ENCODE data around the gene SSTR4.
A peak's percentile ranks its signal among the peaks of the same experiment; 100 is the strongest.

Gene SSTR4

GRCh38 chr20:23046431-23046830, 11.3 kb downstream of the SSTR4 start:
- no peak for DNase-seq

GRCh38 chr20:23047001-23047737, 12.1 kb downstream of the SSTR4 start:
- DNase-seq: no peak

- no peak for DNase-seq
Measured at GRCh38 chr20:23047738-23048214, 12.7 kb downstream of the SSTR4 start.

- peak; percentile 57 for DNase-seq
Measured at GRCh38 chr20:23048283-23049200, 13.4 kb downstream of the SSTR4 start.

DNA sequence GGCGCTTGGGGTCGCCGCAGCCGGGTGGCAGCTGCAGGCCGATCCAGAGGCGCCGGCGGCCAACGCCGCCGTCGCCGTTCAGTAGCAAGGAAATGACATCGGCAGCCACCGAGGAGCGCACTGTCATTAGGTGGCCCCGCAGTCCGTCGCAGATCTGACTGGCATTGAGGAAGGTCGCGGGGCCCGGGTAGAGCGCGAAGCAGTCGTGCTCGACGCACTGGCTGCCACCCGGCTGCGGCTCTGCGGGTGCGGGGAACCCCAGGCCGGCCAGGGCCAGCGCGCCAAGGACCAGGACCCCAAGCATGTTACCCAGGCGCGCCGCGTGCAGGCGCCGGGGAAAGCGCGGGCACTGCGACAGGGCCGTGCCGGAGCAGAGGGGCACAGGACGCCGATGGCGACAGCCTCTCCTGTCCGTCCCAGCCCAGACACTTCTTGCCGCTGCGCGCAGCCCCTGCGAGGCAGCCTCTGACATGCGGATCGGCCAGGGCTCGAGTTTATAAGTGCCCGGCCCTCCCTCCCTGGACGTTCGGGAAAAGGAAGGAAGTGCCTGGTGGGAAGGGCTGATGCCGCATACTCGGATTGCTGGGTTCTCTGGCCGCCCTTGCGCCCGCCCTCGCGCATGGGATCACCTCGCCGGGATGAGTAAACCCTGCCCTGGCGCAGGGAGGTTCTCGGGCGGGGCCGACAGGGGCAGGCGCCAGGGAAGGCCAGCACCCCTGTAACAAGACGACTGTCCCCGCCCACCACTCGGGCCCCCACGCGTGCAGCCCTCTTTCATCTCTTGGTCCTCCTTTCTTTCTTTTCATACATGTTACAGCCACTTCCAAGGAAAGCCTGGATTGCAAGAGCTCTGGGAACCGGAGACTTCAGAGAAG, 14.3 kb downstream of the SSTR4 start, which contains the start of gene THBD:
Gene THBD, minus strand, starts transcription at position 472 of the 875 bp plus-strand sequence. Its CDS starts 168 bp downstream, at position 304.
- peak; percentile 42 for DNase-seq

DNA sequence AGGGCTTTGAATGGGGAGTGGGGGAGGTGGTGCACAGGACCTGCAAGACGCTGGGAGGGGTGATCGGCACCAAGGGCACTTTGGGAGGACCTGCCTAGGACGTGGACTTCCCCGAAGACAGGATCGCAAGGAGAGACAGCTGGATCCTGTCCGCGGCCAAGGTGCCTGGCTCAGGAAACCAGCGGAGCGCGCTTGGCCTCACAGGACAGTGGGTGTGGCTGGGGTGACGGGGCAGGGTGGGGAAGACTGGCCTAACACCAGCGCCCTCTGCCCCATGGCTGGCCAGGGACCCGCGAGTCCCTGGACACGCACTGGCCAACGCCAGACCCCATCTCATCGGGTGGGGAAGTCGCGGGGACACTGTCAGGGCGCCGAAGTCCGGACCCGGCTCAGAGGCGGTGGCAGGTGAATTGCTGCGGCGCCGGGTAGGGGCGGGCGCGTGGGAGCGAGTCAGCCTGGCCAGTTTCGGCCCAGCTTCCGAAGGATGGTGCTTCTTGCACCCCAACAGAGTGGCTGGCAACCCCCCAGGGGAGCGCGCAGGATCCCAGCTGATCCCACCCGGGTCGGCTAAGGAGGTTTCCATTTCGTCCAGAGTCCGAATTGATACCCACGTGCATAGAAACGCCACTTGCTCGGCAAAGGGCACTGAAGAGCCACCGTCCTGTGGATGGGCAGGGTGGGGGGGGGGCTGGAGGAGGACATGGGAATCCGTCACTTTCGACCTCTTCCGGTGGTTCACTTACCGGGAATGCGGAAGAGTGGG, 15.1 kb downstream of the SSTR4 start:
- peak; percentile 41 for DNase-seq

DNA sequence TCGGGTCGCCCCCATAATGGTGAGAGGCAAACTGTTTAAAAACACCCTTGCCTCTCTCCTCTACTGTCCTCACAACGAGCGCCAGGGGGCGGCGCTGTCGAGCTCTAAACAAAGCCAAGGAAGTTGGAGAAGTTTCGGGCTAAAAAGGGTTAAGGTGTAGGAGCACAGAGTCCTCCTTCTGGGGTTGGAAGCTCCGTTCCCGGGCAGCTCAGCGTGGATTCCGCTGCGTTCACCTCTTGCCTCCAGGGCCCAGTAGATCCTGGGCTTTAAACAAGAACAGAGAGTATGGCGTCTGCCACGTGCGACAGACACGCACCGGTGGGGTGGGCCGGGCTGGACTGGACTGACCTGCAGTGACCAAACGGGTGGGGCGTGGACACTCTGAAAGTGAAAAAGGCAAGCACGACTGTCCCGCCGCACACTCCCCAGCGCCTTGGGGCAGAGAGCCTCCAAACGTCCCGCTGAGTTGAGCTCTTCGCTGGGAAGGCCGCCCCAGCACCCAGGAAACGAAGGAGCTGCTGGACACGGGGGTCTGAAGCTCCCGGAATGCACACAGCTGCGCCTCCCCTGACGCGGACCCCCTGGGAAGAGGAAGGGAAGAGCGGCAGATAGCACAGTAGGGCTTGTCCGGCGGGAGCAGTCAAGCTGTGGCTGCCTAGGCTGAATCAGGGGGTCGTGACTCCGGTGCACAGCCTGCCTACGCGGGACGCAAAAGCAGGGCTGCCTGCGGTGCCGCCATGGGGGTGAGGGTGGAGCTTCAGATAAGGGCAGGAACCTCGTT, 15.9 kb downstream of the SSTR4 start:
- peak; percentile 47 for DNase-seq

GRCh38 chr20:23052904-23053303, 17.8 kb downstream of the SSTR4 start:
- DNase-seq: no peak

- no peak for DNase-seq
Measured at GRCh38 chr20:23058240-23058639, 23.1 kb downstream of the SSTR4 start.

DNA sequence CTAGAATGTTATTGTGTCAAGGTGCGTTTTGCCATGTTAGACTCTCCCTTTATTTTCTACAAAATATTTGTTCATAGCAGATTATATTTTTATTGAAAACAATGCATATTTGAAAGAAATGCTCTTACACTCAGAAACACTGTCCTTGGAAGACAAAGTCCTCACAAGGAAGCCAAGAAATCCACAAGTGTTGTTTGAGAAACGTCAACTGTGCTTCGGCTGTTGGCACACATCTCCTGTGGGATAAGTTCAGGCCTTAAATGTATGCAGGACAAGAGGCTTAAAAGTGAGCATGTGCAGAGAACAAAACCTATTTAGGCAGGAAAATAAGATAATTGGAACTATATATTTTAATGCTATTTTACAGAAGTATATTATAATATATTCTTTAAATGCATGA, 23.9 kb downstream of the SSTR4 start:
- no peak for DNase-seq

- no peak for DNase-seq
Measured at GRCh38 chr20:23059846-23060245, 24.7 kb downstream of the SSTR4 start.

DNA sequence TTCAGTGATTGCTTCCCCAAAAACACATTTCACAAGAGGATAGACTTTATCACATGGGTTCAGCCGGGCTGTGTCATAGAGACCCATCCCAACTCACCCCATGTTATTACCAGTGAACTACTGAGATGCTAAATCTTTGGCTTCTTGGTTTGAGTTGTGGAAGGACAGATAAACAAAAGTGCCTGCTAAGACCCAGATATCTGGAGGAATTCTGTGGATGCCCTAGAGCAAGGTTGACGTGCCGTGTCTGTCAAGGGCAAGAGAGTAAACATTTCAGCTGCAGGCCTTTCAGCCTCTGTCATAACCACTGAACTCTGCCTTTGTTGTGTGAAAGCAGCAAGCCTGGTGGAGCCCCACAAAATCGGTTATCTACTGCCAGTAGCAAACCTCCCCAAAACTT, 25.5 kb downstream of the SSTR4 start:
- DNase-seq: no peak

GRCh38 chr20:23061262-23061661, 26.1 kb downstream of the SSTR4 start:
- DNase-seq: no peak

- no peak for DNase-seq
Measured at GRCh38 chr20:23061734-23062561, 26.8 kb downstream of the SSTR4 start.

DNA sequence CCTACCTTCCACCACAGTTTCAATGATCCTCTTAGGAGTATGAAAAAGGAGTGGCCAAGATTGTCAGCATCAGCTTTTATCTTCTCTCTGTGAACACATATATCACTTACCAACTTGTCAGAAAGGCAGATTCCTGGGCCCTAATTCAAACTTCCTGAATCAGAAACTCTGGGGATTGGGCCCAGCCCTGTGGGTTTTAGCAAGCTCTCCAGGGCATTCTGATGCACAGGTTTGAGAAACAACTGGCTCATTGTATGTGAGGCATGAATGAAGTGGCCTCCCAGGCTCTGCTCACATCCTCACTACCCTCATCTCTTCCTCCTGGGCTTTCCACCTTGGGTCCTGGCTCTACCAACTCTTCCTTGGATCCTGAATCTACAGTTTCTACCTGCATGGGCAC, 27.5 kb downstream of the SSTR4 start:
- no peak for DNase-seq

DNA sequence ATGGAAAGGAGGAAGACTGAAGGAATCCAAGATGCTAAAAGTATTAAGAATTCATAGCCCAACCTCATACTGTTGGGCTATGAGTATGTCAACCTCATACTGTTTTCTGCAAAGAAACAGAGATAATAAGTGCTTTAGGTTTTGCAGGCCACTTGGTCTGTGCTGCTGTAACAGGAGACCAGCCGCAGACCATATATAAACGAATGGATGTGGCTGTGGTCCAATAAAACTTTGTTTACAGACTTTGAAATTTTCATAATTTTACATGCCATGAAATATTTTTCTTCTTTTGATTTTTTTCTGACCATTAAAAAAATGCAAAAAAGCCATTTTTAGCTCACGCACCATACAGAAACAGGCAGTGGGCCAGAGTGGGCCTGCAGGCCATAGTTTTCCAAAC, 28.1 kb downstream of the SSTR4 start:
- no peak for DNase-seq

- DNase-seq: no peak
Measured at GRCh38 chr20:23063581-23063980, 28.5 kb downstream of the SSTR4 start.

DNA sequence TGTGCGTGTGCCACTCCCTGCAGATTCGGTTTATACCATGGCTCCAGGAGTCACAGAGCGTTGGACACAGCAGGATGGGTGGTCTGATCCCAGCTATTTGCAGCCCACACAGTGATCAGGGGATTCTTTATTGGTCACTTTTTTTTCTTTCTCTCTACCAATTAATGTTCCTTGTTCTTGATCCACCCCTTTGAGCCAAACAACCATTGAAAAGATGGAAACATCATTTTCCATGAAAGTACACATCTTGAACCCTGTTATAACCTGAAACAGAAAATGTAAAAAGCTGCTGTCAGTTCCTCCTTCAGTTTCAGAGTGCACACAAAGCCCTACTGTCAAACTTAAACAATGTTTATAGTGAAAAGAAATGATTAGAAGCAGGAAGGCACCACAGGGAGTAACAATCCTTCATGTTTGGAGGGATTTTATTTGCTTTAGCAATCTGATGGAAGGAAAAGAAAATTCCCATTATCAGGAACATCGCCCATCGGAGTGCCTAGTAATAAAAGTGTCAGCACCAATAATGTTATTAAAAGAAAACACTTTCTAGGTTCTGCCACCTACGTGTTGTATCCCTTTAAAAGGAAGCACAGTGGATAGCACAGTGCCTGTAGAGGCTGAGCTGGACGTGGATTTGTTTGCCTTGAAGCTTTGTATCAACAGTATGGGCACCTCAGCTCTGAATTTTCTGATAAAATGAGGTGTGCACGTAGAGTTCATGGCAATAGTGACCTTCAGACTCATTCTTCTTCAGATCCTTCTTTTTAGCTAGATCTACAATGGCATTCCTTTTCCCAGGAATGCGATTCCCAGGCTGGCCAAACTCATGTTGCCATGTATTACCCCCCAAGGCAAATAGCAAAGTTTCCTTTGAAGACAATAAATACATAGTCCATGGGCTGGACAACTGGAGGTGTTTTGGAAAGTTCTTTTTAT, 30.4 kb downstream of the SSTR4 start:
- no peak for DNase-seq

- no peak for DNase-seq
Measured at GRCh38 chr20:23066772-23067171, 31.7 kb downstream of the SSTR4 start.

All from CD4-positive, alpha-beta T cell treated with Interleukin-15 for 1 hour (primary cell).